Fibroblast of lung (primary cell): ENCODE data around the gene FTCDNL1. TPM values are rescaled to one million over a fixed set of nuclear protein-coding genes. Genes with fewer than 3 reads are reported as not detected.

Experiments used
- DNase-seq, 2 donors: peaks; one replicate each; pipeline versions ENCODE4 v3.0.0 to v3.0.0-alpha.2; 2010; ENCODE audit warnings: low read depth in 2 of 2
- H2AFZ ChIP-seq: 2 replicates; pipeline ENCODE4 v1.5.1; 2012; ENCODE audit warnings: low read length, control low read depth, inconsistent platforms
- H3K27ac ChIP-seq: 2 replicates; pipeline ENCODE4 v1.5.1; 2011; ENCODE audit warnings: low read length, control low read depth; ENCODE audit not compliant: insufficient read depth
- H3K27me3 ChIP-seq: 2 replicates; pipeline ENCODE4 v1.5.1; 2011; ENCODE audit warnings: mild to moderate bottlenecking, low read length; ENCODE audit not compliant: control insufficient read depth, insufficient read depth
- H3K36me3 ChIP-seq: 2 replicates; pipeline ENCODE4 v1.5.1; 2011; ENCODE audit warnings: low read length; ENCODE audit not compliant: control insufficient read depth, insufficient read depth
- H3K4me1 ChIP-seq: 2 replicates; pipeline ENCODE4 v1.5.1; 2011; ENCODE audit warnings: low read length; ENCODE audit not compliant: control insufficient read depth, insufficient read depth; ENCODE audit errors: extremely low read depth
- H3K4me2 ChIP-seq: 2 replicates; pipeline ENCODE4 v1.5.1; 2011; ENCODE audit warnings: low read length, control low read depth; ENCODE audit not compliant: insufficient read depth; ENCODE audit errors: extremely low read depth
- H3K4me3 ChIP-seq, 4 experiments: fragments of 200-600 bp in 1 of 4; sonication (generic) in 1 of 4; replicated peaks in 1 of 4; 2 replicates each; pipeline ENCODE4 v1.5.1; 2011 to 2016; ENCODE audit warnings: low read length in 4 of 4, low read depth in 3 of 4, mild to moderate bottlenecking in 3 of 4, control low read depth in 2 of 4, inconsistent platforms in 1 of 4, mixed read lengths in 1 of 4; ENCODE audit not compliant: insufficient read depth in 1 of 4; ENCODE audit errors: control extremely low read depth in 1 of 4
- H3K79me2 ChIP-seq: 2 replicates; pipeline ENCODE4 v1.5.1; 2012; ENCODE audit warnings: mild to moderate bottlenecking, low read length, inconsistent platforms; ENCODE audit not compliant: control insufficient read depth, insufficient read depth
- H3K9ac ChIP-seq: 2 replicates; pipeline ENCODE4 v1.5.1; 2011; ENCODE audit warnings: mild to moderate bottlenecking, low read length, control low read depth; ENCODE audit not compliant: insufficient read depth
- H3K9me3 ChIP-seq: 2 replicates; pipeline ENCODE4 v1.5.1; 2012; ENCODE audit warnings: low read depth, low read length; ENCODE audit not compliant: control insufficient read depth, insufficient read depth
- H4K20me1 ChIP-seq: 2 replicates; pipeline ENCODE4 v1.5.1; 2011; ENCODE audit warnings: low read length; ENCODE audit not compliant: control insufficient read depth, insufficient read depth; ENCODE audit errors: extremely low read depth
- EZH2 ChIP-seq: IDR thresholded peaks from 2 replicates; pipeline ENCODE4 v1.5.1; 2012; ENCODE audit warnings: low read length, control low read depth, mild to moderate bottlenecking; ENCODE audit errors: missing control alignments
- polyA plus RNA-seq, 2 donors: library from polyadenylated mRNA; depleted of rRNA in 1 of 2; stranded (reverse) in 1 of 2; unstranded in 1 of 2; fragments of >200 nt; gene quantifications; 2 replicates each; pipeline ENCODE4 v1.2.1, GENCODE V29; 2011 to 2012; ENCODE audit warnings: missing spikeins in 1 of 2
- total RNA-seq: library from RNA; depleted of rRNA; stranded (reverse); fragments of >200 nt; gene quantifications from 2 replicates; pipeline ENCODE4 v1.2.1, GENCODE V29; 2014
- TF ChIP-seq, protein P1 (sequence below), 2 donors: IDR thresholded peaks in 1 of 2; conservative IDR thresholded peaks in 1 of 2; 1 replicate in 1 of 2; 2 replicates in 1 of 2; pipeline ENCODE4 v1.5.1; 2011 to 2012; ENCODE audit warnings: low read length in 2 of 2, control low read depth in 1 of 2, inconsistent platforms in 1 of 2, low read depth in 1 of 2, mild to moderate bottlenecking in 1 of 2

FTCDNL1 gene
- total and polyA plus RNA-seq, 2 donors (not counting 1 experiment from before 2014, with no cell fraction given) = 1.0 to 3.6 TPM

DNA sequence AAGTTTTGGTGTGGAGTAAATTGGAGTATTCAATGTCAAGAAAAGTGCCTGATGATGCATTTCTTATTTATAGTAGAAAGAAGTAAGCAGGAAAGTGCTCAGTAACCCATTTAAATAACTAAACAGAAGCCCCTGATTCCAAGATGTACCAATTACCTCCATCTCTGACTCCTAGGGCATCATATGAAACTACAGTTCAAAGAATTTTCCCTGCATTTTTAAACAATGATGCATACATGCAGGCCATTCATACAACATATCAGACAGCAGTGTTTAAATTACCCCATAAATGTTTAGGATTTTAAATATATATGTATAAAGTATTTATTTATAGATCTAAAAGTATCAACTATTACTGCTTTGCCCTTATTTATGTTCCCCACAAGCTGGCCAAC lies 36.2 kb downstream of the FTCDNL1 start:
- no peaks in the 10 kb centered on the region for H3K27me3 ChIP-seq
- no peak for TF ChIP-seq EZH2
- TF ChIP-seq, protein P1, sequence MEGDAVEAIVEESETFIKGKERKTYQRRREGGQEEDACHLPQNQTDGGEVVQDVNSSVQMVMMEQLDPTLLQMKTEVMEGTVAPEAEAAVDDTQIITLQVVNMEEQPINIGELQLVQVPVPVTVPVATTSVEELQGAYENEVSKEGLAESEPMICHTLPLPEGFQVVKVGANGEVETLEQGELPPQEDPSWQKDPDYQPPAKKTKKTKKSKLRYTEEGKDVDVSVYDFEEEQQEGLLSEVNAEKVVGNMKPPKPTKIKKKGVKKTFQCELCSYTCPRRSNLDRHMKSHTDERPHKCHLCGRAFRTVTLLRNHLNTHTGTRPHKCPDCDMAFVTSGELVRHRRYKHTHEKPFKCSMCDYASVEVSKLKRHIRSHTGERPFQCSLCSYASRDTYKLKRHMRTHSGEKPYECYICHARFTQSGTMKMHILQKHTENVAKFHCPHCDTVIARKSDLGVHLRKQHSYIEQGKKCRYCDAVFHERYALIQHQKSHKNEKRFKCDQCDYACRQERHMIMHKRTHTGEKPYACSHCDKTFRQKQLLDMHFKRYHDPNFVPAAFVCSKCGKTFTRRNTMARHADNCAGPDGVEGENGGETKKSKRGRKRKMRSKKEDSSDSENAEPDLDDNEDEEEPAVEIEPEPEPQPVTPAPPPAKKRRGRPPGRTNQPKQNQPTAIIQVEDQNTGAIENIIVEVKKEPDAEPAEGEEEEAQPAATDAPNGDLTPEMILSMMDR (conservative IDR thresholded peaks at IDR 0.05 in 1 of 2, IDR thresholded peaks at IDR 0.05 in 1 of 2; ENCODE audit: low read depth in 1 of 2, low read length in 2 of 2) = no peak
- H3K4me3 ChIP-seq = no peak overlapping the region
- H4K20me1 ChIP-seq = no peaks in the 10 kb centered on the region
- H2AFZ ChIP-seq = no peak overlapping the region
- no peaks in the 10 kb centered on the region for H3K9me3 ChIP-seq
- H3K36me3 ChIP-seq = no peaks in the 10 kb centered on the region
- H3K27ac ChIP-seq = no peak overlapping the region
- H3K9ac ChIP-seq = no peak overlapping the region
- no peaks in the 10 kb centered on the region for H3K79me2 ChIP-seq
- H3K4me1 ChIP-seq = peaks cover 5% of the 10 kb centered on the region
- DNase-seq = no peak
- H3K4me2 ChIP-seq = no peak overlapping the region

DNA sequence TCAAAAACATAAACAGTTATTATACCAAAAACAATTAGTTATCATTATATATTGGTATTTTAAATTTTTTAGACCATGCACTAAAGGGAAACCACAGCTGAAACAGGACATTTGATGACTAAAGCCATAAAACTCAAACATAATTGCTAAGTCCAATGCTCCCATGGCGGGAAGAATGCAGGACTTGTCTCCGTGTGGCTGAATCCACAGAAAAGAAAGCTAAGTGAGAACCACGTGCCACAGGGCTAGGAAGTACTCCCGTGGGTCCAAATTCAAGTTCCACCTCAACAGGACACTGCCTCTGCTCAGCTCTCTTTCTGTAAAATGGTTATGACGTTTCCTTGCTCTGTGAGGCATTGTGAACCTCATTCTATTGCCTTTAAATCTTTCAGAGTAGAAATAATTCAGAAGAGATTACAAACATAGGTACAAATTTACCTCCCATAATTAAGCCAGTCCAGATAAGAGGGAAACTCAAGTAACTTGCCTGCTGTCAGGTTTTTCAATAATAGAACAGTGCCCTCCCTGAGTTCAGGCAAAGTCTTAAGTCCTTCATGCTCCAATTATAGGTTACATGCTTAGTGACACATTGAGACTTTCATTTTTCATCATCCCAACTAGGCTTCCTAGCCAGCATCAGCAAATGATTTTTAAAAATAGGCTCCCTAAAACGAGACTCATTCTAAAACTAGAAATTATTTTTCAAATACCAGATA lies 36.7 kb downstream of the FTCDNL1 start:
- Histone ChIP-seq H3K9ac (no peak overlapping the region), H3K79me2 (no peaks in the 10 kb centered on the region), H3K27me3 (no peaks in the 10 kb centered on the region), H3K4me2 (no peak overlapping the region), H3K4me3 (no peak overlapping the region), H3K27ac (no peak overlapping the region), H3K4me1 (peaks cover 5% of the 10 kb centered on the region), H4K20me1 (no peaks in the 10 kb centered on the region), H3K36me3 (no peaks in the 10 kb centered on the region), H3K9me3 (no peaks in the 10 kb centered on the region), H2AFZ (no peak overlapping the region)
- DNase-seq = no peak
- TF ChIP-seq EZH2 = no peak
- TF ChIP-seq, protein P1 (conservative IDR thresholded peaks at IDR 0.05 in 1 of 2, IDR thresholded peaks at IDR 0.05 in 1 of 2; ENCODE audit: low read depth in 1 of 2, low read length in 2 of 2) = no peak

DNA sequence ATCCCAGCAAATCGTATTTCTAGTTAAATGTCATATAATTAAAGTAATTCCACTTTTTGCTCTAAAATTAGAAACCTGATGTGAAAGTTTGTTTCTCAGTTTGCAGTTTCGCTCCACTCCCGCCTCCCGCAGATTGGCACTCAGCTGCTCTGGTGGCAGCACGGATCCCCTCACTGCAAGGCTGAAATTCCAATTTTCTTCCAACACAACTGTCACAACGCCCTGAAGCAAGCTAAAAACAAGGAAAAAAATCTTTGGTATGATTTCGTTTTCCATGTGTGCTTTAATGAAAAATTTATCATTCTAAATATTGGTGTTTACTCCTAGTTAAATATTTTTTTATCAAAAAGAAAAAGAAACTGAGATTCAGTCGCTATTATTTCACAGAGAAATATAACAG lies 38.5 kb downstream of the FTCDNL1 start:
- no peak overlapping the region for H3K27ac ChIP-seq

More for the DNA sequence above, 38.5 kb downstream of the FTCDNL1 start:
- Histone ChIP-seq H3K27me3 (no peaks in the 10 kb centered on the region), H3K79me2 (no peaks in the 10 kb centered on the region), H3K36me3 (no peaks in the 10 kb centered on the region), H3K4me3 (no peak overlapping the region), H3K4me2 (no peak overlapping the region), H3K9me3 (no peaks in the 10 kb centered on the region), H3K9ac (no peak overlapping the region), H3K4me1 (peaks cover 5% of the 10 kb centered on the region), H2AFZ (no peak overlapping the region), H4K20me1 (no peaks in the 10 kb centered on the region)
- TF ChIP-seq, protein P1 (conservative IDR thresholded peaks at IDR 0.05 in 1 of 2, IDR thresholded peaks at IDR 0.05 in 1 of 2; ENCODE audit: low read depth in 1 of 2, low read length in 2 of 2) = no peak
- no peak for TF ChIP-seq EZH2
- DNase-seq = no peak
